ENCODE measurements around the gene ADAD2.

DNA sequence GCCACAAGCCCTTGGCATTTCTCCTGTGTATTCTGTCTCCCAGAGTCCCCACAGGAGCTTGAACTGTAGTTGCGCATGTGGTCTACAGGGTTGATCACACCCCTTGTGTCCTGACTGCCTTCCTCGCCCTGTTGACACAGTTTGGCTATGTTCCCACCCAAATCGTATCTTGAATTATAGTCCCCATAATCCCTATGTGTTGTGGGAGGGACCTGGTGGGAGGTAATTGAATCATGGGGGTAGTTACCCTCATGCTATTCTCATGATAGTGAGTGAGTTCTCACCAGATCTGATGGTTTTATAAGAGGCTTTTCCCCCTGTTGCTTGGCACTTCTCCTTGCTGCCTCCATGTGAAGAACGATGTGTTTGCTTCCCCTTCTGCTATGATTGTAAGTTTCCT is 21.2 kb downstream of the ADAD2 start:
- TF ChIP-seq SUZ12 (IDR thresholded peaks at IDR 0.05; ENCODE audit: extremely low read depth, insufficient read depth, insufficient read length), result no peak
- no peak for TF ChIP-seq ZNF274 (IDR thresholded peaks at IDR 0.05; ENCODE audit: low read depth, low read length)
- TF ChIP-seq YY1 (IDR thresholded peaks at IDR 0.05; ENCODE audit: insufficient read depth, insufficient read length), result no peak

Data from NT2/D1 (cell line).